ENCODE data around the gene CLDN7.
A peak's percentile ranks its signal among the peaks of the same experiment; 100 is the strongest.

CLDN7 gene

GRCh38 chr17:7262192-7262934 lies at the start of gene CLDN7:
CLDN7 (minus strand) TSS chr17:7262478; CDS start chr17:7262043, 435 bp downstream.
- peak; percentile 86 for DNase-seq

- no peak for DNase-seq
Measured at GRCh38 chr17:7311110-7311705, 48.9 kb upstream of the CLDN7 start.

- no peak for DNase-seq
Measured at GRCh38 chr17:7309628-7310027, 47.4 kb upstream of the CLDN7 start.

- DNase-seq = peak; percentile 58
Measured at GRCh38 chr17:7308625-7309433, 46.6 kb upstream of the CLDN7 start.

GRCh38 chr17:7307686-7308624 lies 45.7 kb upstream of the CLDN7 start:
- DNase-seq = no peak

- DNase-seq = peak; percentile 100
Measured at GRCh38 chr17:7306911-7307685, 44.8 kb upstream of the CLDN7 start, which contains the start of gene EIF5A. EIF5A (plus strand) TSS chr17:7307628; CDS start chr17:7309636, 2,008 bp downstream.

GRCh38 chr17:7304179-7304578 lies 41.9 kb upstream of the CLDN7 start:
- no peak for DNase-seq

- peak; percentile 83 for DNase-seq
Measured at GRCh38 chr17:7296189-7296861, 34.0 kb upstream of the CLDN7 start.

- no peak for DNase-seq
Measured at GRCh38 chr17:7295230-7296180, 33.2 kb upstream of the CLDN7 start.

GRCh38 chr17:7294614-7295153 lies 32.4 kb upstream of the CLDN7 start, which contains the start of gene YBX2:
YBX2 (minus strand) TSS chr17:7294639; CDS start chr17:7294500, 139 bp downstream.
- peak; percentile 95 for DNase-seq

- DNase-seq = peak; percentile 63
Measured at GRCh38 chr17:7293816-7294613, 31.7 kb upstream of the CLDN7 start.

- no peak for DNase-seq
Measured at GRCh38 chr17:7293159-7293558, 30.9 kb upstream of the CLDN7 start.

- DNase-seq = no peak
Measured at GRCh38 chr17:7292729-7293128, 30.5 kb upstream of the CLDN7 start.

- DNase-seq = no peak
Measured at GRCh38 chr17:7292194-7292593, 29.9 kb upstream of the CLDN7 start.

- DNase-seq = no peak
Measured at GRCh38 chr17:7290685-7291084, 28.4 kb upstream of the CLDN7 start.

GRCh38 chr17:7290166-7290565 lies 27.9 kb upstream of the CLDN7 start:
- DNase-seq = no peak

GRCh38 chr17:7289256-7290032 lies 27.2 kb upstream of the CLDN7 start:
- DNase-seq = no peak

- no peak for DNase-seq
Measured at GRCh38 chr17:7285679-7286078, 23.4 kb upstream of the CLDN7 start.
